ENCODE measurements around the gene PLEK. TPM values are rescaled to one million over a fixed set of nuclear protein-coding genes. Genes with fewer than 3 reads are reported as not detected.

Gene PLEK
- total RNA-seq, 4 donors from 2014 or later = 5.0 to 33.0 (median 6.8) TPM

DNA sequence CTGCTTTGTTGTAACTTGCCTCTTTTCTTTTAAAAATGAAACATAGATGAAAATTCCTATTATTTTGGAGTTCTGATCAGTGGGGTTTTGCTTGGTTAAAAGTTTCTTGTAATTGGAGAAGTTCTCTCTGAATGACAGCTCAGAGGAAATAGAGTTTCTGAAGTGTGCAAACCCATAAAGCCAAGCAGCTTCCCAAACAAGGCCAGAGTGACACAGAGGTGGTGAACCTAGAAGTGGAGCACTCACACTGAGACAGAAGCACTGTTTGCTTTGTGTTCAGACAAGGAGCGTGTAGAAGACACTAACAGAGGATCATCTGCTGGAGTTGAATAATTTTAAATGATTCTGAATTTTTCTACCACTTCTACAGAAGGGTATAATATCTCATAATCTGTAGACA lies 52.8 kb downstream of the PLEK start:
- Histone ChIP-seq H3K4me3 (no peak overlapping the region), H3K36me3 (no peaks in the 10 kb centered on the region), H3K27me3 (no peaks in the 10 kb centered on the region), H3K4me1 (no peaks in the 10 kb centered on the region), H3K9me3 (no peaks in the 10 kb centered on the region), H3K27ac (no peak overlapping the region)
- TF ChIP-seq POLR2AphosphoS5 (IDR thresholded peaks at IDR 0.05) (no peak), POLR2A (IDR thresholded peaks at IDR 0.05) (no peak), EP300 (IDR thresholded peaks at IDR 0.05) (no peak)
- TF ChIP-seq, protein P1, sequence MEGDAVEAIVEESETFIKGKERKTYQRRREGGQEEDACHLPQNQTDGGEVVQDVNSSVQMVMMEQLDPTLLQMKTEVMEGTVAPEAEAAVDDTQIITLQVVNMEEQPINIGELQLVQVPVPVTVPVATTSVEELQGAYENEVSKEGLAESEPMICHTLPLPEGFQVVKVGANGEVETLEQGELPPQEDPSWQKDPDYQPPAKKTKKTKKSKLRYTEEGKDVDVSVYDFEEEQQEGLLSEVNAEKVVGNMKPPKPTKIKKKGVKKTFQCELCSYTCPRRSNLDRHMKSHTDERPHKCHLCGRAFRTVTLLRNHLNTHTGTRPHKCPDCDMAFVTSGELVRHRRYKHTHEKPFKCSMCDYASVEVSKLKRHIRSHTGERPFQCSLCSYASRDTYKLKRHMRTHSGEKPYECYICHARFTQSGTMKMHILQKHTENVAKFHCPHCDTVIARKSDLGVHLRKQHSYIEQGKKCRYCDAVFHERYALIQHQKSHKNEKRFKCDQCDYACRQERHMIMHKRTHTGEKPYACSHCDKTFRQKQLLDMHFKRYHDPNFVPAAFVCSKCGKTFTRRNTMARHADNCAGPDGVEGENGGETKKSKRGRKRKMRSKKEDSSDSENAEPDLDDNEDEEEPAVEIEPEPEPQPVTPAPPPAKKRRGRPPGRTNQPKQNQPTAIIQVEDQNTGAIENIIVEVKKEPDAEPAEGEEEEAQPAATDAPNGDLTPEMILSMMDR (IDR thresholded peaks at IDR 0.05) = no peak
- no peak for ATAC-seq
- 27 to 47% methylated on average over 1 of the region's 1 CpG for WGBS, 2 donors (ENCODE audit: low coverage in 1 of 2)

DNA sequence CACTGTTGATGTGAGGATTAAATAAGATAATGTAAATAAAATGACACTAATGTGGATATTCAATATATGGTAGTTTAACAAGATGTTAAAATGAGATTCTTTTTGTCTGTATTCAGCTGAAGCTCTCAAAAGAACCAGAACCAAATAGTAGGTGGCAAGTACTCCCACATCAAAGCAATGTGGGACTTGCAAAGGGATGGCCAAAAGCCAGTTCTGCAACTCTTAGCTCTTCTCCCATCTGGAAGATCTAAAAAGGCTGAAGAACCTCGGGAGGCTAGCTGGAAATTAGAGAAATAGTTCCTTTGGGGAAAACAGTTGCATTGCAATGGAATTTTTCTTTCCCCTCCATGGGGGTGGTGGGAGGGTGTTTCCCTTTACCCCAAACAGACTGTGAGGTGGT lies 53.3 kb downstream of the PLEK start:
- no peaks in the 10 kb centered on the region for H3K4me1 ChIP-seq
- H3K27me3 ChIP-seq = no peaks in the 10 kb centered on the region
- TF ChIP-seq EP300 (IDR thresholded peaks at IDR 0.05) = no peak
- TF ChIP-seq POLR2A (IDR thresholded peaks at IDR 0.05) = no peak
- TF ChIP-seq POLR2AphosphoS5 (IDR thresholded peaks at IDR 0.05) = no peak
- TF ChIP-seq, protein P1 (IDR thresholded peaks at IDR 0.05) = no peak
- no peak overlapping the region for H3K27ac ChIP-seq
- no peak overlapping the region for H3K4me3 ChIP-seq
- H3K9me3 ChIP-seq = no peaks in the 10 kb centered on the region
- no peaks in the 10 kb centered on the region for H3K36me3 ChIP-seq
- no peak for ATAC-seq
- WGBS, 2 donors (ENCODE audit: low coverage in 1 of 2) = 68 to 70% methylated on average over 1 of the region's 1 CpG

DNA sequence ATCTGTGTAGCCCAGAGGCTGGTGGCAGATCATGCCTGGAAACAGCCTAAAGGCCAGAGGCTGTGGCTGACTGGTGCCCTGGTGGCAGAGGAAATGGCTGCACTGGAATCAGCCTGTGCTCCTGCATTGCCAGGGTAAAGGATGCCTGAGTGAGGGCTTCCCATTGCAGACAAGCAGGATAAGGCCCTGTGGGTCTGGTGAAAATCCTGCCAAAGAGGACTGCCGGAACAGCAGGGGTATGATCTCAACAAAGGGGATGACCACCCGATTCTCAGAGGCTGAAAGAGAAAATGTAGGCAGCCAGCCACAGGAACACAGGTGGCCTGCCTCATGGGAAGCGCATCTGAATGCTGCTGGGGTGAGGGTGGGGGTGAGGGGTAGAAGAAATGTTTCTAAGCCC lies 53.8 kb downstream of the PLEK start:
- no peaks in the 10 kb centered on the region for H3K9me3 ChIP-seq
- H3K4me3 ChIP-seq = no peak overlapping the region
- no peaks in the 10 kb centered on the region for H3K4me1 ChIP-seq
- WGBS, 2 donors (ENCODE audit: low coverage in 1 of 2) = 71 to 83% methylated on average over 1 of the region's 3 CpGs
- ATAC-seq = no peak
- no peaks in the 10 kb centered on the region for H3K27me3 ChIP-seq
- no peak overlapping the region for H3K27ac ChIP-seq
- TF ChIP-seq EP300 (IDR thresholded peaks at IDR 0.05) (no peak), POLR2AphosphoS5 (IDR thresholded peaks at IDR 0.05) (no peak), POLR2A (IDR thresholded peaks at IDR 0.05) (no peak)
- TF ChIP-seq, protein P1 (IDR thresholded peaks at IDR 0.05) = no peak
- H3K36me3 ChIP-seq = no peaks in the 10 kb centered on the region

DNA sequence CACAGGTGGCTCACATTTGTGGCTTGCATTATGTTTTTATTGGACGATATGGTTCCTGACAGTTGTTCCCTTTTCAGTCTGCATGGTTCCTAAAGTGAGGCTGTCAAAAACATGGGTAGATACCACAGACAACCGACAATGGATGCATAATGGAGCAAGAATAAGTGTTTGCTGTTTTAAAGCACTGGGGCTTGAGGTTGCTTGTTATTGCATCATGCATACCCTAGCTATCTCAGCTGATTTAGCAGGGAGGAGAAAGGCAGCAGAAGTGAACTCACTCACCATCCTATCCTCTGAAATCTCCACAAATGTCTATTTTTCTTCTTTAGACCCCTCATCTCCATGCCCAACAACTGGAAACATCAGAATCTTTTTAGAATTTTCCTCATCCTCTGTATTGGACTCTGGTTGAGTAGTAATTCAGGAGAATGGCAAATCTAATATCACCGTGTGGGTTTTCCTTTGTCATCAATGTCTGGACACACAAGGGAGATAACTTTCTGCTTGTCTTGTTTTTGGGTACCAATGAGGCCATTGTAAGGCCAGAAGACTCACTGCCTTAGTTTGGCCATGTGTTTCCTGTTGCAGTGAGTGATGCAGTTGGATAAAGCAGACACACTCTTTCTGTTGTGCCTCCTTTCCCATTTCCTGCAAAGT lies 55.3 kb downstream of the PLEK start:
- Histone ChIP-seq H3K9me3 (no peaks in the 10 kb centered on the region), H3K36me3 (no peaks in the 10 kb centered on the region), H3K27ac (no peak overlapping the region), H3K4me3 (no peak overlapping the region), H3K4me1 (no peaks in the 10 kb centered on the region), H3K27me3 (no peaks in the 10 kb centered on the region)
- WGBS, 2 donors (ENCODE audit: low coverage in 1 of 2) = 74 to 79% methylated on average over 3 of the region's 3 CpGs
- TF ChIP-seq EP300 (IDR thresholded peaks at IDR 0.05) (no peak), POLR2A (IDR thresholded peaks at IDR 0.05) (no peak), POLR2AphosphoS5 (IDR thresholded peaks at IDR 0.05) (no peak)
- TF ChIP-seq, protein P1 (IDR thresholded peaks at IDR 0.05) = no peak
- no peak for ATAC-seq

DNA sequence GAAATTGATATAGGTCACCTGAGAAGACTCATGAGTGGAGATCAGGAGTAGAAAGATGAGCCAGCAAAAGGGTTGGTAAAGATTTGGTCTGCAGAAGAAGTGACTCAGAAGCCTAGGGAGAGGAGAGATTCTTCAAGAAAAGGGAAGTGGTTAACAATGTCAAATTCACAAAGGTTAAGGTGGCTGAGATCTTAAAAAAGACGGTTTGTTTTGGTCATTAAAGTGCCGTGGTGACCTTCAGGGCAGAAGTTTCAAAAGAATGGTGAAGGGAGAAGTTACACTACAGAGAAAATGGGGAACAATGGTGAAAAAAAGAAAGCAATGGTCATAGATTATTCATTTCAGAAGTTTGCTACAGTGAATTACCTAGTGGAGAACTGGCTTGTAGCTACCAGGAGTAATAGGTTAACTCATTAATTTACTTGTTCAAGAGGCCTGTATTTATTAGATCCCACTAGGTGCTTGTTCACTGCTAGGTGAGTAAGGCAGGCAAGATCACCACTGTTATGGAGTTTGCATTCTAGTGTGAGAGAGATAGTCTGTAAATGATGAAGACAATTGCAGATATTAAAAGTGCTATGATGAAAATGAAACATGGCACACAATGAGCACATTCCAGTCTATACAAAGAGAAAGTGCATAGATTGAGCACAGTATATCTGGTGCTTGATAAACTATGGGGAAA lies 59.0 kb downstream of the PLEK start:
- Histone ChIP-seq H3K36me3 (no peaks in the 10 kb centered on the region), H3K9me3 (no peaks in the 10 kb centered on the region), H3K4me1 (peaks cover 0 to 21% (median 0%) of the 10 kb centered on the region in 3 donors), H3K27me3 (no peaks in the 10 kb centered on the region), H3K4me3 (no peak overlapping the region), H3K27ac (no peak overlapping the region)
- ATAC-seq = no peak
- TF ChIP-seq EP300 (IDR thresholded peaks at IDR 0.05) (no peak), POLR2A (IDR thresholded peaks at IDR 0.05) (no peak), POLR2AphosphoS5 (IDR thresholded peaks at IDR 0.05) (no peak)
- TF ChIP-seq, protein P1 (IDR thresholded peaks at IDR 0.05) = no peak
- 62 to 67% methylated on average over 1 to 2 of the region's 2 CpGs for WGBS, 2 donors (ENCODE audit: low coverage in 1 of 2)
